ENCODE results near the gene MARK3.

The MARK3 gene

GRCh38 chr14:103393676-103394626 lies 8.7 kb downstream of the MARK3 start:
- DNase-seq (ENCODE audit: extremely low read depth in 1 of 2, low read depth in 1 of 2): no peak

GRCh38 chr14:103395244-103395643 lies 10.0 kb downstream of the MARK3 start:
- DNase-seq (ENCODE audit: extremely low read depth in 1 of 2, low read depth in 1 of 2): no peak

GRCh38 chr14:103396463-103396862 lies 11.2 kb downstream of the MARK3 start:
- no peak for DNase-seq (ENCODE audit: extremely low read depth in 1 of 2, low read depth in 1 of 2)

GRCh38 chr14:103398427-103399195 lies 13.4 kb downstream of the MARK3 start:
- no peak for DNase-seq (ENCODE audit: extremely low read depth in 1 of 2, low read depth in 1 of 2)

GRCh38 chr14:103400537-103400936 lies 15.3 kb downstream of the MARK3 start:
- DNase-seq (ENCODE audit: extremely low read depth in 1 of 2, low read depth in 1 of 2): no peak

GRCh38 chr14:103401223-103402214 lies 16.3 kb downstream of the MARK3 start:
- no peak for DNase-seq (ENCODE audit: extremely low read depth in 1 of 2, low read depth in 1 of 2)

- DNase-seq (ENCODE audit: extremely low read depth in 1 of 2, low read depth in 1 of 2): no peak
Measured at GRCh38 chr14:103402695-103403094, 17.5 kb downstream of the MARK3 start.

GRCh38 chr14:103404032-103404918 lies 19.1 kb downstream of the MARK3 start:
- no peak for DNase-seq (ENCODE audit: extremely low read depth in 1 of 2, low read depth in 1 of 2)

- no peak for DNase-seq (ENCODE audit: extremely low read depth in 1 of 2, low read depth in 1 of 2)
Measured at GRCh38 chr14:103404920-103405319, 19.7 kb downstream of the MARK3 start.

- DNase-seq (ENCODE audit: extremely low read depth in 1 of 2, low read depth in 1 of 2): no peak
Measured at GRCh38 chr14:103408491-103409155, 23.4 kb downstream of the MARK3 start.

GRCh38 chr14:103416916-103417315 lies 31.7 kb downstream of the MARK3 start:
- no peak for DNase-seq (ENCODE audit: extremely low read depth in 1 of 2, low read depth in 1 of 2)

GRCh38 chr14:103418481-103418818 lies 33.2 kb downstream of the MARK3 start:
- no peak for DNase-seq (ENCODE audit: extremely low read depth in 1 of 2, low read depth in 1 of 2)

GRCh38 chr14:103421556-103421955 lies 36.3 kb downstream of the MARK3 start:
- DNase-seq (ENCODE audit: extremely low read depth in 1 of 2, low read depth in 1 of 2): no peak

- DNase-seq (ENCODE audit: extremely low read depth in 1 of 2, low read depth in 1 of 2): no peak
Measured at GRCh38 chr14:103423050-103423461, 37.8 kb downstream of the MARK3 start.

GRCh38 chr14:103427485-103428443 lies 42.5 kb downstream of the MARK3 start:
- peak; percentile 13 to 34 for DNase-seq (ENCODE audit: extremely low read depth in 1 of 2, low read depth in 1 of 2)

- DNase-seq (ENCODE audit: extremely low read depth in 1 of 2, low read depth in 1 of 2): no peak
Measured at GRCh38 chr14:103428723-103429556, 43.7 kb downstream of the MARK3 start.

GRCh38 chr14:103430358-103430757 lies 45.1 kb downstream of the MARK3 start:
- DNase-seq (ENCODE audit: extremely low read depth in 1 of 2, low read depth in 1 of 2): no peak
